Panc1 (cell line): Measurements from ENCODE around the gene CHI3L1.

Source experiments
- POLR2AphosphoS5 ChIP-seq: IDR thresholded peaks from 2 replicates; pipeline ENCODE4 v1.6.1; 2012; ENCODE audit warnings: mild to moderate bottlenecking, low read depth, low read length, moderate library complexity
- TF ChIP-seq, protein P1 (sequence below): fragments of 450-650 bp; IDR thresholded peaks from 2 replicates; pipeline ENCODE4 v1.5.1; 2017; ENCODE audit warnings: mild to moderate bottlenecking

DNA sequence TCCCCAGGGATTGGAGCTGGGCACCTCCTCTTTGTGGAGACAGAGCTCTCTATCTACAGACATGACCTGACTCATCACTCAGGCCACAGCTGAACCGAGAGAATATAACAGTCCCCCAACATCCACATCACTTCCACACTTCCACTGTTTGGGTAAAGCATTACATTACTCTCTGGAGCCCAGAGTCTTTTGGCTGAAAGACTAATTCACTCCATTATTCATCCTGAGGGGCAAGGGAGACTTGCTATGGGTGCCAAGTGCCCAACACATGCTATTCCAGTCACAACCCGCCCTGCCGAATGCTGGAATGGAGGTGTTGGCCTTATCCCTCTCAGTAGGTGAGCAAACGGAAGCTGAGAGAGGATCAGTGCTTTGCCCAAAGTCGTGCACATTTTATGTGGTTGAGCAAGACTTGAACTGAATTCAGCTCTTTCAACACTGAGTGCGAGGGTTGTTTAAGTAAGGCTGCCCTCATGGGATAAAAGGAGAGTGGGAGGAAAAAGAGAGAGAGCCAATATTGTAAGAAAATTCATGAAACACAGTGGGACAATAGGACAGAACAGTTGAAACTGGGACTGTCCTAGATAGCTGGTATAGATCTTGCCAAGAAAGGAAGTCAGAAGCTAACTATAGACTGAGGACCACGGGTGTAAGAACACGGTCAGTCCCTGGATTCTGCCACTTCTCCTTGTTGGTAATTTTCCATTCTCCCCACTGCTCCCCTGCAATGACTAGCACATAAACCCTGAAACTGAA, 13.5 kb upstream of the CHI3L1 start:
- TF ChIP-seq, protein P1, sequence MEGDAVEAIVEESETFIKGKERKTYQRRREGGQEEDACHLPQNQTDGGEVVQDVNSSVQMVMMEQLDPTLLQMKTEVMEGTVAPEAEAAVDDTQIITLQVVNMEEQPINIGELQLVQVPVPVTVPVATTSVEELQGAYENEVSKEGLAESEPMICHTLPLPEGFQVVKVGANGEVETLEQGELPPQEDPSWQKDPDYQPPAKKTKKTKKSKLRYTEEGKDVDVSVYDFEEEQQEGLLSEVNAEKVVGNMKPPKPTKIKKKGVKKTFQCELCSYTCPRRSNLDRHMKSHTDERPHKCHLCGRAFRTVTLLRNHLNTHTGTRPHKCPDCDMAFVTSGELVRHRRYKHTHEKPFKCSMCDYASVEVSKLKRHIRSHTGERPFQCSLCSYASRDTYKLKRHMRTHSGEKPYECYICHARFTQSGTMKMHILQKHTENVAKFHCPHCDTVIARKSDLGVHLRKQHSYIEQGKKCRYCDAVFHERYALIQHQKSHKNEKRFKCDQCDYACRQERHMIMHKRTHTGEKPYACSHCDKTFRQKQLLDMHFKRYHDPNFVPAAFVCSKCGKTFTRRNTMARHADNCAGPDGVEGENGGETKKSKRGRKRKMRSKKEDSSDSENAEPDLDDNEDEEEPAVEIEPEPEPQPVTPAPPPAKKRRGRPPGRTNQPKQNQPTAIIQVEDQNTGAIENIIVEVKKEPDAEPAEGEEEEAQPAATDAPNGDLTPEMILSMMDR = no peak
- no peak for TF ChIP-seq POLR2AphosphoS5
